Peyer's patch (tissue), 4 donors: ENCODE data around the gene LASP1.

ENCODE experiments used
- CTCF ChIP-seq, 6 experiments: fragments of 450-650 bp in 4 of 6; fragments of 200-600 bp in 2 of 6; sonication (generic) in 1 of 6; IDR thresholded peaks; one replicate each; pipeline ENCODE4 v1.5.1; 2017 to 2019; ENCODE audit warnings: antibody characterized with exemption in 6 of 6, mild to moderate bottlenecking in 3 of 6, moderate library complexity in 1 of 6
- POLR2A ChIP-seq, 2 donors: fragments of 450-650 bp; IDR thresholded peaks; one replicate each; pipeline ENCODE4 v1.5.1; 2017; ENCODE audit warnings: antibody characterized with exemption in 2 of 2, mild to moderate bottlenecking in 2 of 2, moderate library complexity in 2 of 2

- TF ChIP-seq POLR2A (IDR thresholded peaks at IDR 0.05), result no peak
- no peak for TF ChIP-seq CTCF (IDR thresholded peaks at IDR 0.05)
These were observed 16.1 kb downstream of the LASP1 start for GRCh38 chr17:38885728-38886642.
